Subcutaneous abdominal adipose tissue (tissue), 5 donors: ENCODE data around the gene SLC39A3.
A peak's percentile ranks its signal among the peaks of the same experiment; 100 is the strongest.

Experiments
- H3K27ac ChIP-seq: one replicate; pipeline ENCODE4 v1.7.0; 2013; ENCODE audit warnings: low read depth, mild to moderate bottlenecking, inconsistent platforms, low read length, moderate library complexity
- H3K27me3 ChIP-seq, 5 donors: one replicate each; pipeline ENCODE4 v1.7.0; 2013; ENCODE audit warnings: low read length in 5 of 5, inconsistent platforms in 1 of 5; ENCODE audit not compliant: control insufficient read depth in 5 of 5, insufficient read depth in 4 of 5
- H3K36me3 ChIP-seq, 5 donors: one replicate each; pipeline ENCODE4 v1.7.0; 2013; ENCODE audit warnings: low read length in 5 of 5; ENCODE audit not compliant: control insufficient read depth in 5 of 5, insufficient read depth in 5 of 5
- H3K4me1 ChIP-seq, 5 donors: one replicate each; pipeline ENCODE4 v1.7.0; 2013; ENCODE audit warnings: low read length in 5 of 5, mild to moderate bottlenecking in 3 of 5, moderate library complexity in 1 of 5; ENCODE audit not compliant: control insufficient read depth in 5 of 5, insufficient read depth in 5 of 5
- H3K4me3 ChIP-seq, 5 donors: one replicate each; pipeline ENCODE4 v1.7.0; 2013; ENCODE audit warnings: low read length in 5 of 5, low read depth in 1 of 5
- H3K9ac ChIP-seq, 5 donors: one replicate each; pipeline ENCODE4 v1.7.0; 2013; ENCODE audit warnings: low read length in 5 of 5, mild to moderate bottlenecking in 4 of 5, moderate library complexity in 3 of 5
- H3K9me3 ChIP-seq, 5 donors: one replicate each; pipeline ENCODE4 v1.7.0; 2013; ENCODE audit warnings: low read length in 5 of 5; ENCODE audit not compliant: control insufficient read depth in 5 of 5
- donor health status: healthy.
- donor health status: healthy.
- donor health status: healthy.
- donor health status: healthy.
- donor health status: healthy.

Gene SLC39A3

DNA sequence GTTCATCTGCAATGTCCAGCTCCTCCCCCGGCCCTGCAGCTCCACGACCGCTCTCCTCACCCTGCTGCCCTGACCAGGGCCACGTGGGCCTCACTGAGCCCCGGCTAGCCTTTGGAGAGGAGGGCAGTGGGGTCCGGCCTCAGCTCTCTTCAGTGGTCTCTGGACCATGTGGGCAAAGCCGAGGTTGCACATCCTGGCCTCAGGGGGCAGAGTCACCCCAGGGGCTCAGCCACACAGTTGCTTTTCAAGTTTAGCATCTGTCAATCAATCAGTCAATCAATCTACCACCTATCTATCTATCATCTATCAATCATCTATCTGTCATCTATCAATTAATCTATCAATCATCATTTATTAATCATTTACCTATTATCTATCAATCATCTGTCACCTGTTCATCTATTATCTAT, 15.7 kb downstream of the SLC39A3 start:
- Histone ChIP-seq H3K9ac (no peak overlapping the region), H3K27me3 (peaks cover 35 to 65% (median 51%) of the 10 kb centered on the region in 5 donors), H3K4me3 (no peak overlapping the region), H3K36me3 (no peaks in the 10 kb centered on the region), H3K9me3 (no peaks in the 10 kb centered on the region), H3K27ac (no peak overlapping the region), H3K4me1 (peaks cover 0 to 31% (median 6%) of the 10 kb centered on the region in 5 donors)

- no peak overlapping the region for H3K27ac ChIP-seq
- H3K4me1 ChIP-seq, result peaks cover 0 to 31% (median 6%) of the 10 kb centered on the region in 5 donors
- no peak overlapping the region for H3K4me3 ChIP-seq
- no peaks in the 10 kb centered on the region for H3K36me3 ChIP-seq
- H3K9me3 ChIP-seq, result no peaks in the 10 kb centered on the region
- H3K9ac ChIP-seq, result no peak overlapping the region
- H3K27me3 ChIP-seq, result peaks cover 35 to 67% (median 51%) of the 10 kb centered on the region in 5 donors
Measured at GRCh38 chr19:2723747-2724146, 16.1 kb downstream of the SLC39A3 start.

DNA sequence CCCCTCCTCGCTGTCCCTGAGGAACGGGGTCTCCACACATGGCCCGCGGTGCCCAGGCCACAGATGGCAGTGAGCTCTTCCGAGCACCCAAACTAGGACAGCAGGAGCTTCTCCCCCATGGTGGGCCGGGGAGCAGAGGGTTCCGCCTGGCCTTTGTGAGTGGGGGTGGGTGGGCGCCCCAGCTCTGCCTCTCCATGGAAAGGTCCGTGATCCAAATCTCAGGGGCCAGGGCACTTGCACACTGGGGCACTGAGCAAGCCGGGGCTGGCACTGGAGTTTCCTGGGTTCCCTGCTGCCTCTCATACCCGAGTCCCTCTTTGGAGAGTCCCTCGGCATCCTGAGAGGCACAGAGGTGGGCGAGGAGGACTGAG, 16.5 kb downstream of the SLC39A3 start:
- Histone ChIP-seq H3K27ac (no peak overlapping the region), H3K27me3 (peaks cover 35 to 64% (median 51%) of the 10 kb centered on the region in 5 donors), H3K36me3 (no peaks in the 10 kb centered on the region), H3K9ac (no peak overlapping the region), H3K4me3 (no peak overlapping the region), H3K9me3 (no peaks in the 10 kb centered on the region), H3K4me1 (peaks cover 0 to 31% (median 6%) of the 10 kb centered on the region in 5 donors)

DNA sequence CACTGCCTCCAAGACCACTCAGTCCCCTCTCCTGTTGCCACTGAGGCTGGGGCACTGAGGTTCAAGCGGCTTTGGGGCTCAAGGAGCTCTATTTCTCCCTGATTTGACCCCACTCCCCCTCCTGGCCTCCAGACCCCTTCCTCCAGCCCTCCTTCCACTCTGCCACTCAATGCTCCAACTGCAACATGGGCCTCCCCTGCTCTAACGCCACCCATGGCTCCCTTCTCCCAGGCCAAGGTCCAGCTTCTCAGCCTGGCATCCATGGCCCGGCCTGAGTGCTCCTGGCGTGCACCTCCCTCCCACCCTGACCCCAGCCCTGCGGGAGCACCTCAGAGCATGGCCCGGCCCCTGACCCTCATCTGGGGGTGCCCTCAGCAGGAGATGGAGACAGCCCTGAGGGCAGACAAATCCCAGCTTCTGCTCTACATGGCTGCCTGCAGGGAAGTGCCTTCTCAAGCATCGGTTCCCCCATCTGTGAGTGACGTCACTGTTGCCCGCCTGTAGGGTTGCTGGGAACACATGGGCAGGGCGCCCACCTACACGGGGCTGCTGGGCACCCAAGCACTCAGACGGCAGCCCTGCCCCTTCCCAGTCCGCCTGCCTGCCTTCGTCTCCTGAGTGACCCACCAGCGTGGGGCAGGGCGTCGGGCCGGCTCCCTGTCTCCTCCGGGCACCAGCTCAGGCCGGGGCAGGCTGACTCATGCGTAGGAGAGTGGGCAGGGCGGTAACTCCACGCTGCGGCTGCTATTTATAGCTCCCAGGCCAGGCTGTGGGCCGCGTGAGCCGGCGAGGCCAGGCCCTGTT, 17.1 kb downstream of the SLC39A3 start:
- no peak overlapping the region for H3K4me3 ChIP-seq
- H3K27me3 ChIP-seq, result peaks cover 34 to 64% (median 49%) of the 10 kb centered on the region in 5 donors
- H3K27ac ChIP-seq, result no peak overlapping the region
- H3K4me1 ChIP-seq, result peaks cover 0 to 31% (median 6%) of the 10 kb centered on the region in 5 donors
- no peaks in the 10 kb centered on the region for H3K36me3 ChIP-seq
- H3K9me3 ChIP-seq, result no peaks in the 10 kb centered on the region
- no peak overlapping the region for H3K9ac ChIP-seq

DNA sequence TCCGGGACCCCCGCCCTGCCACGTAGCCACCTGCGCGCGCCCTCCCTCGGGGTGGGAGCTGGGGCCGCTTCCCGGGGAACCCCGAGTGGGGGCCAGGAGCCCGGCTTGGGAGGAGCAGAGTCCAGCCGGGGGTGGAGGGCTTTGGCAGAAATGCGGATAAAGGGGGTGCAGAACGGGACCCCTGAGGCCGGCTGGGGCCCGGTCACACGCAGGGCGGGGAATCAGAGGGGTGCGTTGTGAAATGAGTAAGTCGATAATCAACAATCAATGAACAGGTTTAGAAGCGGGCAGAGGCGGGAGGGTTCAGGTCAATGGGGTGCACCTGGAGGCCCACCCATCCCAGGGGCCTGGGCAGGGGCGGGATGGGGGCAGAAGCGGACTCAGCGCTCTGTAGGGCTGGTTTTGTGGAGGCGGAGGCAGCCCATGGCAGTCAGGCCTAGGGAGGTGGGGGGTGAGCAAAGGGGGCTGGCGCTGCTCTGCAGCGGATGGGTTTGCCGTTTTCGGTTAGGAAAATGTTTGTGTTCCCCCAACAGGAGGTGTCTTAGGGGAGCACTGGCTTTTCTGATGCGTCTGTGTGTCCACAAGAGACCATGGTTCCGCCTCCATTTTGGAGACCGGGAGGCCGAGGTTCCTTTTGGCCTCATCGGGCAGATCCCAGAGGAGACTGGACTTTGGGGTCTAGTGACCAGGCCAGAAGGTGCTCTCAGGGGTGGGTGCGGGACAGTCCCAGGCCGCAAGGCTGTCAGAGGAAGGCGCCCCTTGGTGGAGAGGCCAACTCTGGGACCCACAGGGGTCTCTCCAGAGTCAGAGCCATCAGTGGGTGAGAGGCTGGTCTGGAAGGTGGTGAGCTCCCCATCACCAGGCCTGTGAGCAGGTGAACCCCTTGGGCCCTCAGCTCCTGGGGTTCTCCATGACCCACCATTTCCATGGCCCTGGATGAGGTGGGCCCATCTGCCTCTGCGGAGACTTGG, 18.0 kb downstream of the SLC39A3 start:
- no peak overlapping the region for H3K27ac ChIP-seq
- no peak overlapping the region for H3K9ac ChIP-seq
- peak overlapping the region in 1 of 5 donors; percentile 5 for H3K4me3 ChIP-seq
- H3K9me3 ChIP-seq, result no peaks in the 10 kb centered on the region
- H3K36me3 ChIP-seq, result no peaks in the 10 kb centered on the region
- H3K27me3 ChIP-seq, result peaks cover 25 to 61% (median 45%) of the 10 kb centered on the region in 5 donors
- peaks cover 0 to 31% (median 6%) of the 10 kb centered on the region in 5 donors for H3K4me1 ChIP-seq

GRCh38 chr19:2720777-2721569, 18.8 kb downstream of the SLC39A3 start, which contains the start of gene DIRAS1:
TSS of gene DIRAS1 (minus strand) at chr19:2721372. CDS start at chr19:2717806, 3,566 bp downstream.
- Histone ChIP-seq H3K4me1 (peaks cover 0 to 31% (median 6%) of the 10 kb centered on the region in 5 donors), H3K9me3 (peaks cover 0 to 2% (median 1%) of the 10 kb centered on the region in 5 donors), H3K27me3 (peaks cover 18 to 54% (median 41%) of the 10 kb centered on the region in 5 donors), H3K27ac (no peak within 1 kb of the TSS), H3K4me3 (peak within 1 kb of the TSS in 1 of 5 donors; percentile 5), H3K36me3 (no peaks in the 10 kb centered on the region), H3K9ac (no peak within 1 kb of the TSS)

GRCh38 chr19:2719920-2720776, 19.7 kb downstream of the SLC39A3 start:
- Histone ChIP-seq H3K4me3 (no peak overlapping the region), H3K9me3 (peaks cover 5 to 10% (median 9%) of the 10 kb centered on the region in 5 donors), H3K9ac (no peak overlapping the region), H3K27ac (no peak overlapping the region), H3K36me3 (no peaks in the 10 kb centered on the region), H3K4me1 (peaks cover 0 to 31% (median 6%) of the 10 kb centered on the region in 5 donors), H3K27me3 (peaks cover 21 to 53% (median 40%) of the 10 kb centered on the region in 5 donors)

DNA sequence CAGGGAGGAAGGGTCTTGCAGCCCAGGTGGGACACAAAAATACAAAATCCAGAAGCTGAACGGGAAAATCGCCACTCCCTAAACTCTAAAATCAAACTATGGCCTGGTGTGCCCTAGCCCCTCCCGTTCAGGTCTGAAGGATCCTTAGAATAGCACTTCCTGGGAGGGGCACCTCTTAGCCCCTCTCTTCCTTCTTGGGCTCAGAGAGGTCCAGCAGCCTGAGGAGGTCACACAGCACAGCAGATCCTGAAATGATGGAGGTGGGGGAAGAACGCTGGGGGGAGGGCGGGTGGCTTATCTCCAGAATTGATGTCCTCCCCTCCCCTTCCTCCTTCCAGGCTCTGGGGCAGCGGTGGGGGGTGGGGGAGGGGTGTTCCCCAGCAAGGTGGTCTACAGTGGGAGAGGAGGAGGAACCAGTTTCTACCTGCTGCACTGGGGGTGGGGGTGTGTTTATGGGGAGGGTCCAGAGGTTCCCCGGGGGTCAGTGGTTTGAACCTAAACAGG, 20.5 kb downstream of the SLC39A3 start:
- H3K27ac ChIP-seq, result no peak overlapping the region
- H3K9me3 ChIP-seq, result peaks cover 5 to 15% (median 13%) of the 10 kb centered on the region in 5 donors
- no peak overlapping the region for H3K4me3 ChIP-seq
- no peak overlapping the region for H3K9ac ChIP-seq
- peaks cover 0 to 31% (median 6%) of the 10 kb centered on the region in 5 donors for H3K4me1 ChIP-seq
- H3K36me3 ChIP-seq, result no peaks in the 10 kb centered on the region
- H3K27me3 ChIP-seq, result peaks cover 23 to 53% (median 40%) of the 10 kb centered on the region in 5 donors
